GM23248 (cell line): ENCODE measurements around the gene FEZF2.

Experiments
- EZH2 ChIP-seq: fragments of 200-600 bp; sonication (generic); IDR thresholded peaks from 2 replicates; pipeline ENCODE4 v1.6.1; 2018; ENCODE audit warnings: antibody characterized with exemption, mild to moderate bottlenecking; ENCODE audit not compliant: insufficient read depth, poor library complexity, severe bottlenecking
- EZH2phosphoT487 ChIP-seq: fragments of 200-600 bp; sonication (generic); IDR thresholded peaks from 2 replicates; pipeline ENCODE4 v1.6.1; 2018; ENCODE audit warnings: antibody characterized with exemption, moderate library complexity, mild to moderate bottlenecking, low read depth; ENCODE audit not compliant: insufficient read depth

GRCh38 chr3:62403765-62404164 is 30.4 kb upstream of the FEZF2 start:
- TF ChIP-seq EZH2phosphoT487, result no peak
- TF ChIP-seq EZH2, result no peak
